Measurements from ENCODE around the gene PTGES.

DNA sequence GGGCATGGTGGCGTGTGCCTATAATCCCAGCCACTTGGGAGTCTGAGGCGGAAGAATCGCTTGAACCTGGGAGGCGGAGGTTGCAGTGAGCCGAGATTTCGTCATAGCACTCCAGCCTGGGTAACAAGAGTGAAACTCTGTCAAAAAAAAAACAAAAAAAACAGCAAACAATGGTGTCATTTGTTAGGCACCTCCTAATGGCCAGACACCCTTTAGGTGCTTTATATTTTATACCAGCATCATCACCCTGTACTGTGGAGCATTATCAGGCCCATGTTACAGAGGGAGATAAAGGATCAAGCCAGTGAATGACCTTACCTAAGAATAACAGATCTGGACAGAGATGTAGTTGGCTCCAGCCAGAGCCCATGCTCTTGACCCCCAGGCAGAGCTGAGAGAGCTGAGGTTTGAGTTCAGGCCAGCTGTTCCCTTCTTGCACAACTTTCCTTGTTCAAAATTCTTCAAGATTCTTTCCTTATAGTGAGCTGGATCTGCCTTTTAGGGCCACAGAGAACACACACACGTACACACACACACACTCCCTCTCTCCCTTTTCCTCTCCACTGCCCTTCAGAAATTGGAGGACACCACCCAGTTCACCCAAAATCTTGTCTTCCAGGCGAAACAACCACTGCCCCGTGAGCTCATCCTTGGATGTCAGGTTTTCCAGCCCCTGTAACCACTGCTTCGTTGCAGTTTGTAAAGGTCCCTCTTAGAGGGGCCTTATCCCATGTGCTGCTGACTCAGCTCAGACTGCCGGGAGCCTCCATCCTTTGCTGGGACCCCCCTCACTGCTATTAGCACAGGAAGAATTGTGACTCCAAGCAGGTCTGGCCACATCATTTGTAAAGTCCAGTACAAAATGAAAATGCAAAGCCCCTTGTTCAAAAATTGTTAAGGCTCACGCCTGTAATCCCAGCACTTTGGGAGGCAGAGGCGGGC is 10.4 kb upstream of the PTGES start:
- TF ChIP-seq CTCF (conservative IDR thresholded peaks at IDR 0.05; ENCODE audit: low read depth in 2 of 2) (no peak), POLR2AphosphoS5 (IDR thresholded peaks at IDR 0.05; ENCODE audit: low read depth) (no peak), EZH2 (IDR thresholded peaks at IDR 0.05; ENCODE audit: low read depth, unreplicated experiment) (no peak), ZNF114 (CRISPR knock-in tag; IDR thresholded peaks at IDR 0.05) (no peak), CREB1 (CRISPR knock-in tag; IDR thresholded peaks at IDR 0.05; ENCODE audit: low read depth) (no peak), ZNF331 (CRISPR knock-in tag; IDR thresholded peaks at IDR 0.05; ENCODE audit: low read depth) (no peak), EZH2phosphoT487 (IDR thresholded peaks at IDR 0.05; ENCODE audit: unreplicated experiment) (no peak), NANOG (IDR thresholded peaks at IDR 0.05; ENCODE audit: borderline replicate concordance) (no peak)
- TF ChIP-seq, protein P1, sequence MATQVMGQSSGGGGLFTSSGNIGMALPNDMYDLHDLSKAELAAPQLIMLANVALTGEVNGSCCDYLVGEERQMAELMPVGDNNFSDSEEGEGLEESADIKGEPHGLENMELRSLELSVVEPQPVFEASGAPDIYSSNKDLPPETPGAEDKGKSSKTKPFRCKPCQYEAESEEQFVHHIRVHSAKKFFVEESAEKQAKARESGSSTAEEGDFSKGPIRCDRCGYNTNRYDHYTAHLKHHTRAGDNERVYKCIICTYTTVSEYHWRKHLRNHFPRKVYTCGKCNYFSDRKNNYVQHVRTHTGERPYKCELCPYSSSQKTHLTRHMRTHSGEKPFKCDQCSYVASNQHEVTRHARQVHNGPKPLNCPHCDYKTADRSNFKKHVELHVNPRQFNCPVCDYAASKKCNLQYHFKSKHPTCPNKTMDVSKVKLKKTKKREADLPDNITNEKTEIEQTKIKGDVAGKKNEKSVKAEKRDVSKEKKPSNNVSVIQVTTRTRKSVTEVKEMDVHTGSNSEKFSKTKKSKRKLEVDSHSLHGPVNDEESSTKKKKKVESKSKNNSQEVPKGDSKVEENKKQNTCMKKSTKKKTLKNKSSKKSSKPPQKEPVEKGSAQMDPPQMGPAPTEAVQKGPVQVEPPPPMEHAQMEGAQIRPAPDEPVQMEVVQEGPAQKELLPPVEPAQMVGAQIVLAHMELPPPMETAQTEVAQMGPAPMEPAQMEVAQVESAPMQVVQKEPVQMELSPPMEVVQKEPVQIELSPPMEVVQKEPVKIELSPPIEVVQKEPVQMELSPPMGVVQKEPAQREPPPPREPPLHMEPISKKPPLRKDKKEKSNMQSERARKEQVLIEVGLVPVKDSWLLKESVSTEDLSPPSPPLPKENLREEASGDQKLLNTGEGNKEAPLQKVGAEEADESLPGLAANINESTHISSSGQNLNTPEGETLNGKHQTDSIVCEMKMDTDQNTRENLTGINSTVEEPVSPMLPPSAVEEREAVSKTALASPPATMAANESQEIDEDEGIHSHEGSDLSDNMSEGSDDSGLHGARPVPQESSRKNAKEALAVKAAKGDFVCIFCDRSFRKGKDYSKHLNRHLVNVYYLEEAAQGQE (IDR thresholded peaks at IDR 0.05; ENCODE audit: unreplicated experiment), result no peak

Measured in GM23338 (cell line).